D721Med (cell line): ENCODE measurements around the gene GALNT10.

ENCODE experiments used
- DNase-seq: peaks from one replicate; pipeline ENCODE4 v3.0.0; 2011; ENCODE audit warnings: low spot score; ENCODE audit not compliant: insufficient read length
- FAIRE-seq: peaks from 2 replicates; lab custom pipeline; 2011; peaks lifted over from hg19 to GRCh38; lab: Jason Lieb, UNC
- CTCF ChIP-seq: IDR thresholded peaks from 2 replicates; pipeline ENCODE4 v1.5.1; 2012; ENCODE audit warnings: mild to moderate bottlenecking, control low read depth; ENCODE audit not compliant: insufficient read depth; ENCODE audit errors: missing control alignments

The GALNT10 gene

GRCh38 chr5:154409230-154409840 is 218.8 kb downstream of the GALNT10 start:
- FAIRE-seq (no peak), DNase-seq (no peak)
- no peak for TF ChIP-seq CTCF

- DNase-seq (no peak), FAIRE-seq (no peak)
- no peak for TF ChIP-seq CTCF
These were observed 219.5 kb downstream of the GALNT10 start for GRCh38 chr5:154410008-154410407.

- DNase-seq, result no peak
- no peak for FAIRE-seq
- TF ChIP-seq CTCF, result no peak
These were observed 220.3 kb downstream of the GALNT10 start for GRCh38 chr5:154410786-154411185.

GRCh38 chr5:154411338-154411737 is 220.8 kb downstream of the GALNT10 start:
- DNase-seq (no peak), FAIRE-seq (no peak)
- TF ChIP-seq CTCF, result no peak

GRCh38 chr5:154412316-154412715 is 221.8 kb downstream of the GALNT10 start:
- FAIRE-seq, result no peak
- TF ChIP-seq CTCF, result no peak
- DNase-seq, result no peak

GRCh38 chr5:154412925-154413324 is 222.4 kb downstream of the GALNT10 start:
- DNase-seq (no peak), FAIRE-seq (no peak)
- TF ChIP-seq CTCF, result no peak

- FAIRE-seq (no peak), DNase-seq (no peak)
- no peak for TF ChIP-seq CTCF
These were observed 224.6 kb downstream of the GALNT10 start for GRCh38 chr5:154415114-154415513.
